Mucosa of stomach (tissue), 1 donor: ENCODE results near the gene NDST4.
"Not testable (repeated sequence)": the region's sequence is repeated elsewhere in the genome, so short reads cannot be mapped to it uniquely, and the experiment has no call there.

ENCODE experiments used
- H3K27me3 ChIP-seq: one replicate; pipeline ENCODE4 v1.7.0; 2013; ENCODE audit warnings: mild to moderate bottlenecking, low read length; ENCODE audit not compliant: control insufficient read depth, insufficient read depth
- H3K36me3 ChIP-seq: one replicate; pipeline ENCODE4 v1.7.0; 2013; ENCODE audit warnings: low read length; ENCODE audit not compliant: control insufficient read depth, insufficient read depth
- H3K4me1 ChIP-seq: one replicate; pipeline ENCODE4 v1.7.0; 2013; ENCODE audit warnings: mild to moderate bottlenecking, low read length; ENCODE audit not compliant: control insufficient read depth, insufficient read depth
- H3K4me3 ChIP-seq: one replicate; pipeline ENCODE4 v1.7.0; 2013; ENCODE audit warnings: low read length
- H3K9ac ChIP-seq: one replicate; pipeline ENCODE4 v1.7.0; 2013; ENCODE audit warnings: mild to moderate bottlenecking, low read length, moderate library complexity
- H3K9me3 ChIP-seq: one replicate; pipeline ENCODE4 v1.7.0; 2013; ENCODE audit warnings: mild to moderate bottlenecking, low read length, moderate library complexity; ENCODE audit not compliant: control insufficient read depth
- donor health status: Pancreatic carcinoma.

The NDST4 gene

GRCh38 chr4:115030281-115030680 lies 83.1 kb downstream of the NDST4 start:
- H3K4me1 ChIP-seq: no peaks in the 10 kb centered on the region

GRCh38 chr4:115028682-115029410 lies 84.6 kb downstream of the NDST4 start:
- H3K9ac ChIP-seq: no peak overlapping the region
- no peak overlapping the region for H3K4me3 ChIP-seq
- no peaks in the 10 kb centered on the region for H3K36me3 ChIP-seq
- H3K9me3 ChIP-seq: no peaks in the 10 kb centered on the region
- no peaks in the 10 kb centered on the region for H3K4me1 ChIP-seq
- no peaks in the 10 kb centered on the region for H3K27me3 ChIP-seq

More at GRCh38 chr4:115030281-115030680, 83.1 kb downstream of the NDST4 start:
- H3K27me3 ChIP-seq: no peaks in the 10 kb centered on the region
- no peak overlapping the region for H3K4me3 ChIP-seq
- no peaks in the 10 kb centered on the region for H3K9me3 ChIP-seq
- H3K9ac ChIP-seq: no peak overlapping the region
- no peaks in the 10 kb centered on the region for H3K36me3 ChIP-seq

- H3K36me3 ChIP-seq: no peaks in the 10 kb centered on the region
- H3K4me1 ChIP-seq: no peaks in the 10 kb centered on the region
- no peaks in the 10 kb centered on the region for H3K27me3 ChIP-seq
- H3K4me3 ChIP-seq: no peak overlapping the region
- H3K9me3 ChIP-seq: no peaks in the 10 kb centered on the region
- no peak overlapping the region for H3K9ac ChIP-seq
These were observed 113.5 kb downstream of the NDST4 start for GRCh38 chr4:114999880-115000279.

GRCh38 chr4:114998316-114998715 lies 115.1 kb downstream of the NDST4 start:
- Histone ChIP-seq H3K4me3 (no peak overlapping the region), H3K27me3 (no peaks in the 10 kb centered on the region), H3K4me1 (no peaks in the 10 kb centered on the region), H3K9me3 (no peaks in the 10 kb centered on the region), H3K9ac (no peak overlapping the region), H3K36me3 (no peaks in the 10 kb centered on the region)

GRCh38 chr4:114997576-114998247 lies 115.7 kb downstream of the NDST4 start:
- Histone ChIP-seq H3K9me3 (no peaks in the 10 kb centered on the region), H3K27me3 (no peaks in the 10 kb centered on the region), H3K4me1 (no peaks in the 10 kb centered on the region), H3K9ac (no peak overlapping the region), H3K36me3 (no peaks in the 10 kb centered on the region), H3K4me3 (no peak overlapping the region)

GRCh38 chr4:114986133-114986532 lies 127.3 kb downstream of the NDST4 start:
- no peaks in the 10 kb centered on the region for H3K4me1 ChIP-seq
- no peaks in the 10 kb centered on the region for H3K9me3 ChIP-seq
- H3K27me3 ChIP-seq: no peaks in the 10 kb centered on the region
- H3K4me3 ChIP-seq: no peak overlapping the region
- no peak overlapping the region for H3K9ac ChIP-seq
- H3K36me3 ChIP-seq: no peaks in the 10 kb centered on the region

- Histone ChIP-seq H3K4me1 (no peaks in the 10 kb centered on the region), H3K9me3 (no peaks in the 10 kb centered on the region), H3K36me3 (no peaks in the 10 kb centered on the region), H3K4me3 (no peak overlapping the region), H3K9ac (no peak overlapping the region), H3K27me3 (no peaks in the 10 kb centered on the region)
These were observed 132.3 kb downstream of the NDST4 start for GRCh38 chr4:114980932-114981708.

GRCh38 chr4:114980399-114980798 lies 133.0 kb downstream of the NDST4 start:
- H3K36me3 ChIP-seq, H3K9ac ChIP-seq, H3K9me3 ChIP-seq, H3K4me3 ChIP-seq, H3K4me1 ChIP-seq, H3K27me3 ChIP-seq: not testable (repeated sequence)

GRCh38 chr4:114976901-114977300 lies 136.5 kb downstream of the NDST4 start:
- Histone ChIP-seq H3K27me3 (no peaks in the 10 kb centered on the region), H3K4me1 (no peaks in the 10 kb centered on the region), H3K9ac (no peak overlapping the region), H3K4me3 (no peak overlapping the region), H3K9me3 (no peaks in the 10 kb centered on the region), H3K36me3 (no peaks in the 10 kb centered on the region)

GRCh38 chr4:114964026-114964425 lies 149.4 kb downstream of the NDST4 start:
- no peaks in the 10 kb centered on the region for H3K9me3 ChIP-seq
- H3K36me3 ChIP-seq: no peaks in the 10 kb centered on the region
- H3K27me3 ChIP-seq: no peaks in the 10 kb centered on the region
- no peaks in the 10 kb centered on the region for H3K4me1 ChIP-seq
- no peak overlapping the region for H3K9ac ChIP-seq
- H3K4me3 ChIP-seq: no peak overlapping the region

- Histone ChIP-seq H3K4me1 (no peaks in the 10 kb centered on the region), H3K4me3 (no peak overlapping the region), H3K36me3 (no peaks in the 10 kb centered on the region), H3K27me3 (no peaks in the 10 kb centered on the region), H3K9me3 (no peaks in the 10 kb centered on the region), H3K9ac (no peak overlapping the region)
These were observed 167.8 kb downstream of the NDST4 start for GRCh38 chr4:114945616-114946015.

- Histone ChIP-seq H3K27me3 (no peaks in the 10 kb centered on the region), H3K4me1 (no peaks in the 10 kb centered on the region), H3K9me3 (no peaks in the 10 kb centered on the region), H3K4me3 (no peak overlapping the region), H3K36me3 (no peaks in the 10 kb centered on the region), H3K9ac (no peak overlapping the region)
These were observed 171.9 kb downstream of the NDST4 start for GRCh38 chr4:114941503-114941902.
